GM19372 (cell line): ENCODE data around the gene HMGCLL1.

ENCODE experiments used
- ATAC-seq: cut with Tn5 transposase; IDR thresholded peaks from one replicate; pipeline ENCODE4 v1.9.1; 2021; ENCODE audit warnings: mild to moderate bottlenecking, low read depth, moderate library complexity; ENCODE audit not compliant: unreplicated experiment

Gene HMGCLL1

DNA sequence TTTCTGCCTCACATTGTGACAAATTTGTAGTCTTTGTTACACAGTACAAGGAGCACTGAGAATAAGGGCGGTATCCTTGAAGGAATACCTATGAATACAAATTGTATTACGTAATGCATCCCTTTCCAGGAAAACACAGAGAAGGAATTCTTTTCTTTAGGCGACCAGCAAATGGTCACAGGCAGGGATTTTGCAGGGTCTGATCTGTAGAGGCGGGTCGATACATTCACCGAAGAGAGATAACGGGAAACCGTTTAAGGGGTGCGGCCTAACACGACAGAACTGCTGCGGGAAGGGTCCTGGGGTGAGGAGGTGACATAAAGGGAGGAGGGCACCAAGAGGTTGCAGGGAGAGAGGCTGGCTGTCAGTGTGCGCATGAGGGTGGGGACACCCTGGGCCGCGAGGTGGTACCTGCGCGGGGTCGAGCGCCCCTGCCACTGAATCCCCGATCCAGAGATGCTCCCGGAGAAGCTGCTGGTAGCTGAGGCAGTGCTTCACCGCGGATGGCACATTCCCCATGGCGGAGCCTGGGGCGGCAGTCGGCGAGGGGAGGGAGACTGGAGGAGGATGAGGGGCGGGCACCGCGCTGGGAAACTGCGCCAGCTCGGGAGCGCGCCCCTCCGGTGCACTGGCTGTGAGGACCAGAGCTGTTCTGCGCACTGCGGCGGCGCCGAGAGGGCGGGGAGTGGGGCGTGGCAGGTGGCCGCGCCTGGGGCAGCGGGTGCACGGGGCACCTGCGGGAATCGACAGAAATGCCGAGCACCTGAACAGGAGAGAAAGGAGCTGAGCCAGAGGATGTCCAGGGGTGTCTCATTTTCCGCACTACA is at the start of gene HMGCLL1:
HMGCLL1 (minus strand) TSS at position 656 of the 827 bp plus-strand sequence; CDS start at position 519, 137 bp downstream.
- no peak for ATAC-seq

DNA sequence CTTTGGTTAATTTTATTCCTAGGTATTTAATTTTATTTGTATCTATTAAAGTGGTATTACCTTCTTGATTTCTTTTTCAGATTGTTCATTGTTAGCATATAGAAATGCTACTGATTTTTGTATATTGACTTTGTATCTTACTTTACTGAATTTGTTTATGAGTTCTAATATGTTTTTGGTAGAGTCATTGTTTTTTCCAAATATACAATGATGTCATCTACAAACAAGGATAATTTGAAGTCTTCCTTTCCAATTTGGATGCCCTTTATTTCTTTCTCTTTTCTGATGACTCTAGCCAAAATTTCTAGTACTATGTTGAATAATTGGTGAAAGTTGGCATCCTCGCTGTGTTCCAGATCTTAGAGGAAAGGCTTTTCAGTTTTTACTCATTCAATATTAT is 43.0 kb upstream of the HMGCLL1 start:
- ATAC-seq, result no peak

GRCh38 chr6:55621244-55621643 is 42.3 kb upstream of the HMGCLL1 start:
- ATAC-seq, result no peak

DNA sequence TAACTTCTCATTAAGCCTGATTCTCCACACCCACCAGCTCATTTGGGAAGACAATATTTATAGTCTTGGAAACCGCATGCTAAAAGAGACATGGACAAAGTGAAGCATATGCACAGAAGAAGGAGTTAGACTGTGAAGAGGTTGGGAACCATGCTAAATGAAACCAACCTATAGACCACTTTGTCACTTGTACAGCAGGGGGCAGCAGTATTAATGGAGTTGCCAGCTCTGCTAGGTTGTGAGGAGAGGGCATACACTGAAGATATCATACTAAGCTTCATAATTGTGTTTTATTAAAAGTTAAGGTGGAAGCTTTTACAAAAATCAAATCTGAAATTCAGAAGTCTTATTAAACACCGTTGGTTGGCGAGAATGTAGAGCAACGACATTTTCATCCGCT is 38.3 kb upstream of the HMGCLL1 start:
- ATAC-seq, result no peak

- ATAC-seq, result no peak
Observed at GRCh38 chr6:55604021-55604420, 25.0 kb upstream of the HMGCLL1 start.

DNA sequence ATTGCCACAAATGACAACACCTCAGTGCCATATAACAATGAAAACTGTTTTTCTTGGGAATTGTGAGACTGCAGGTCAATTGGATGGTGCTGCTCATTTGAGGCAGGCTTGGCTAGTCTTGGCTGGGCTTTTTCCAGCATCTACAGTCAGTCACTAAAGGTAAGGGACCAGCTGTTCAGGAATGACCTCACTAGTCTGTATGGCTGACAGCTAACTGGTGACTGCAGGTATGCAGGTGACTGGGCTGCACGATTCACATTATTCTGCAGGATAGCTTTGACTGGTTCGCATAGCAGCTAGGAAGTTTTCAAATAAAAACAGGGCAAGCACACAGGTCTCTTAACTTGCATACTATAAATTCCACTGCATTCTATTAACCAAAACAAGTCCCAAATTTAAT is 22.1 kb upstream of the HMGCLL1 start:
- ATAC-seq, result no peak

- no peak for ATAC-seq
Observed at GRCh38 chr6:55594442-55594841, 15.4 kb upstream of the HMGCLL1 start.

- ATAC-seq, result no peak
Observed at GRCh38 chr6:55584654-55585354, 5.8 kb upstream of the HMGCLL1 start.

DNA sequence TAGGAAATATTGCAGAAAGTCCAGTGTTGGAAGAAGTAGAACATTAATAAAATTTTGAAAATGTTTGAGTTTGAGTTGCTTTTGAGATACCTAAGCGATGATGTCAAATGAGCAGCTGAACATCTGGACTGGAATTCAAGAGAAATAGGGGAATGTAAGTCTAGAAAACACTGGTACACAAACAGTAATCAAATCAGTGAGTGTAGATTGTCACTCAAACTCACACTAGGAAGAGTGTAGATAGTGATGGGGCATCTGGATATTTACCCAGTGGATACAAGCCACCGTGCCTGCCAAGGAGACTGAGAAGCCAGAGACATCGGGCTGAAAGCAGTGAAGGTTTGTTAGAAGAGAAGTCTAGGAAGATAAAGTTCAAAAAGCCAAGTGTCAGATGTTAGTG is 2.2 kb downstream of the HMGCLL1 start:
- no peak for ATAC-seq

DNA sequence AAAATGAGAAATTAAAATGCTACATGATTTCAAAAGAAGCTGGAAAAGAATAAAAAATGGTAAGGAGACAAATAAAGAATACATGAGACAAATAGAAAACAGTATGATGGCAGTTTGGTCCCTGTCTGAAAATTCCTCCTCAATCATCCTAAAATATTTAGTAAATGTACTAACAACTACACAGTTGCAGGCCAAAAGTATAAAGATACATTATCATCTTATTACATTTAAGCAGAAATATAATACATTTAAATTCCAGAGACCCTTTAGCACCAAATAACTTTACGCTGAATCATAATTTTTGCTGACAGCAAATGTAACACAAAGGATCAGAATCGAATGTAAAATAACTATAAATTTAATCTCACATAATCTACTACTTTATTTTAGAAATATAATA is 4.4 kb downstream of the HMGCLL1 start:
- ATAC-seq, result no peak

- no peak for ATAC-seq
Observed at GRCh38 chr6:55569638-55570037, 9.4 kb downstream of the HMGCLL1 start.

DNA sequence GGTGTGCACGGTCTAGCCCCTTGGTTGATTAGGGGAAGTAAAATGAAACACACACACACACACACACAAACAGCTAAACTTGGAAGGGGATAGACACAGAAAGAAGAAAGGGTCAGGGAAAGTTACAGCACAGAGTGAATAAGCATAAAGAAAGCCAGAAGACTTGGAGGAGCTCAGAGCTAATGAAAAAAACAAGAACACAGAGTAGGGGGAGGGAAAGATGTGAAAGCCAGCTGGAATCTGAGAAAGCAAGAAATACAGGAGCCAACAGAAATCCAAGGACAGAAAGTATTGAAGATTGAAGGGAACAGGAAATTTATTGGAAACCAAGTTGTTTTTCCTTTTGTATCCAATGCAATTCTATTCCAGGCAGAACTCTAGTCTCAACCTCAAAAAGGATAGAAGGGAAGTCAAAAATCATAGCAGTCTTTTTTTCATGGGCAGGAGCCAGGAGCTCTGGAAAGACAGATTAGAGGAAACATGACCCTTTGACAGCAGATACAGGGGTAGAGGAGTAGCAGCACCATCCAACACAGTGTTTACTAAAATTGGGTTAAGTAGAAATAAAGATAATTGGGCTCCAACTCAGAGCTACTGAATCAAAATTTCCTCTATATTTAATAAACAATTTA is 10.1 kb downstream of the HMGCLL1 start:
- ATAC-seq, result no peak

GRCh38 chr6:55567558-55567957 is 11.4 kb downstream of the HMGCLL1 start:
- no peak for ATAC-seq

GRCh38 chr6:55566036-55566710 is 12.8 kb downstream of the HMGCLL1 start:
- ATAC-seq, result no peak

GRCh38 chr6:55562318-55562717 is 16.7 kb downstream of the HMGCLL1 start:
- no peak for ATAC-seq

DNA sequence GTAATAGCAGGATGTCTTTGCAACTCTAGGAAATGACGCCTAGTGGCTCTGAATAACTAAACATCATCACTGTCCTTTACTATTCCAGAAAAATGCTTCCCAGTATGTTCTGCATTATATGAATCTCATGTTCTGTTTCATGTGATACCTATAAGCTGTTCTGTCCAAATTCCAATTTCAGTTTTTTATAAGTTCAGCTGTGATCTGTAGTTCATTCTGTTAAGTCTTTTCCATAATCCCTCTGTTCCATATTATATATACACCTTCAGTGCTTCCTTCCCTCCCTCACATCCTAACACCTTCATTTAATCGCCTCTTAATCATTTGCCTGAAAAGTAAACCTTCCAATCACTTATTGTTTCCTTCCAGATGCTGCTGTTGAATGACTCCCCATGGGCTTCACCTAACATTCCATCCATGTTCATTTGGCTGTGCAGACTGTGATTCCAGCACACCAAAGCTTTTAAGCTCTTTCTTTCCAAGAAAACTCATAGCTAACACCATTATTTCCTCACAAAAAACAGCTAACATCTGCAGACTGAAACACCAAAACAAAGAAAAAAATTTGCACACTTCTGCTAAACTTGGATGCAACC is 18.6 kb downstream of the HMGCLL1 start:
- ATAC-seq, result no peak

DNA sequence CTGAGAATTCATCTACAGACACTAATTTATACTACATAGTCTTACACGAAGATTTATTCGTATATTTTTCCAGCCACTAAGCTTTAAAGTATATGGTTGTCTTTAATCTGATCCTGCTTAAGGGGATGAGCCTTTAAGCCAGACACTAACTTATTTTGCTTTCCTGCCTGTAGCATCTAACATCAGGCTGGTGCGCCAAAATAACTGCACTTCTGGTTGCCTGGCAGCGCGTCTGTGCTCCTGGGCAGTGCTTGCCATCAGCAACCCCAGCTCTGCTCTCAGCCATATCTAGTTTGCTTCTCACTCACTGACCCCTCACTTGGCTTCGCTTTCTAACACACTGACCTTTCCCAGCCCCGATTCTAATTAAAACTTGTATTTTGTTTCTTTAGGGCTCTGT is 21.8 kb downstream of the HMGCLL1 start:
- ATAC-seq, result no peak

- no peak for ATAC-seq
Observed at GRCh38 chr6:55545791-55546190, 33.2 kb downstream of the HMGCLL1 start.

GRCh38 chr6:55543633-55544309 is 35.2 kb downstream of the HMGCLL1 start:
- no peak for ATAC-seq

- no peak for ATAC-seq
Observed at GRCh38 chr6:55541024-55541423, 38.0 kb downstream of the HMGCLL1 start.
